ENCODE data around the gene METTL26. TPM values are rescaled to one million over a fixed set of nuclear protein-coding genes. Genes with fewer than 3 reads are reported as not detected.

The METTL26 gene
- polyA plus RNA-seq, 2 of the 4 experiments (the other 2 are of a cell fraction) = 47.2 to 78.3 TPM

GRCh38 chr16:661184-661821, 25.2 kb upstream of the METTL26 start:
- Histone ChIP-seq H3K9me3 (no peaks in the 10 kb centered on the region), H3K4me3 (no peak overlapping the region), H3K4me1 (peaks cover 14% of the 10 kb centered on the region), H3K4me2 (peak overlapping the region; percentile 70), H3K27ac (peak overlapping the region; percentile 71 to 87; a peak in 5 of 6 replicates)
- no peak for TF ChIP-seq EHF (CRISPR knock-in tag; IDR thresholded peaks at IDR 0.05)
- TF ChIP-seq CBX8 (IDR thresholded peaks at IDR 0.05) = no peak
- TF ChIP-seq MAFK (IDR thresholded peaks at IDR 0.05; ENCODE audit: partially characterized antibody) = no peak
- FAIRE-seq = no peak
- no peak for DNase-seq (ENCODE audit: low read depth in 1 of 2, low spot score in 1 of 2)
- WGBS (ENCODE audit: missing lambda C conversion rate) = 68% methylated on average over 31 of the region's 35 CpGs
- peak; percentile 9 to 14; a peak in 3 of 6 replicates for ATAC-seq
- ChIA-PET CTCF (interaction anchor here (0.6 to 13.5 kb wide), 28 partner anchors 9 to 269 kb away, joined by 3 to 105 read pairs (median 8); partner anchors contain the start of genes MCRIP2, METTL26, RHBDL1 and WDR90), POLR2A (interaction anchor here (1.0 kb wide), 1 partner anchor 32 kb away, joined by 3 read pairs; no protein-coding TSS in a partner anchor)

- no peak for FAIRE-seq
- ChIA-PET CTCF (interaction anchor here (0.5 to 13.5 kb wide), 29 partner anchors 9 to 657 kb away, joined by 3 to 105 read pairs (median 6); partner anchors contain the start of genes MCRIP2, METTL26, RHBDL1 and WDR90), POLR2A (interaction anchor here (1.0 to 1.4 kb wide), 2 partner anchors 15 to 31 kb away, joined by 3 read pairs; partner anchors contain the start of gene RHBDL1)
- TF ChIP-seq, protein P1, sequence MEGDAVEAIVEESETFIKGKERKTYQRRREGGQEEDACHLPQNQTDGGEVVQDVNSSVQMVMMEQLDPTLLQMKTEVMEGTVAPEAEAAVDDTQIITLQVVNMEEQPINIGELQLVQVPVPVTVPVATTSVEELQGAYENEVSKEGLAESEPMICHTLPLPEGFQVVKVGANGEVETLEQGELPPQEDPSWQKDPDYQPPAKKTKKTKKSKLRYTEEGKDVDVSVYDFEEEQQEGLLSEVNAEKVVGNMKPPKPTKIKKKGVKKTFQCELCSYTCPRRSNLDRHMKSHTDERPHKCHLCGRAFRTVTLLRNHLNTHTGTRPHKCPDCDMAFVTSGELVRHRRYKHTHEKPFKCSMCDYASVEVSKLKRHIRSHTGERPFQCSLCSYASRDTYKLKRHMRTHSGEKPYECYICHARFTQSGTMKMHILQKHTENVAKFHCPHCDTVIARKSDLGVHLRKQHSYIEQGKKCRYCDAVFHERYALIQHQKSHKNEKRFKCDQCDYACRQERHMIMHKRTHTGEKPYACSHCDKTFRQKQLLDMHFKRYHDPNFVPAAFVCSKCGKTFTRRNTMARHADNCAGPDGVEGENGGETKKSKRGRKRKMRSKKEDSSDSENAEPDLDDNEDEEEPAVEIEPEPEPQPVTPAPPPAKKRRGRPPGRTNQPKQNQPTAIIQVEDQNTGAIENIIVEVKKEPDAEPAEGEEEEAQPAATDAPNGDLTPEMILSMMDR (IDR thresholded peaks at IDR 0.05) = peak; percentile 48
- TF ChIP-seq RARB (CRISPR knock-in tag; IDR thresholded peaks at IDR 0.05) = no peak
- TF ChIP-seq BHLHE40 (IDR thresholded peaks at IDR 0.05; ENCODE audit: low read depth, low read length) = peak; percentile 63
- no peak for TF ChIP-seq CBX2 (IDR thresholded peaks at IDR 0.05; ENCODE audit: borderline replicate concordance, low read depth)
- TF ChIP-seq EHF (CRISPR knock-in tag; IDR thresholded peaks at IDR 0.05) = no peak
- TF ChIP-seq GATA3 (IDR thresholded peaks at IDR 0.05; ENCODE audit: borderline replicate concordance) = no peak
- TF ChIP-seq, protein P2, sequence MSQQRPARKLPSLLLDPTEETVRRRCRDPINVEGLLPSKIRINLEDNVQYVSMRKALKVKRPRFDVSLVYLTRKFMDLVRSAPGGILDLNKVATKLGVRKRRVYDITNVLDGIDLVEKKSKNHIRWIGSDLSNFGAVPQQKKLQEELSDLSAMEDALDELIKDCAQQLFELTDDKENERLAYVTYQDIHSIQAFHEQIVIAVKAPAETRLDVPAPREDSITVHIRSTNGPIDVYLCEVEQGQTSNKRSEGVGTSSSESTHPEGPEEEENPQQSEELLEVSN (IDR thresholded peaks at IDR 0.05; ENCODE audit: borderline replicate concordance, low read depth) = no peak
- peak; percentile 72 for TF ChIP-seq SMC3 (IDR thresholded peaks at IDR 0.05)
- TF ChIP-seq, protein P3, sequence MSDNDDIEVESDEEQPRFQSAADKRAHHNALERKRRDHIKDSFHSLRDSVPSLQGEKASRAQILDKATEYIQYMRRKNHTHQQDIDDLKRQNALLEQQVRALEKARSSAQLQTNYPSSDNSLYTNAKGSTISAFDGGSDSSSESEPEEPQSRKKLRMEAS (IDR thresholded peaks at IDR 0.05) = peak; percentile 80
- TF ChIP-seq JUN (IDR thresholded peaks at IDR 0.05) = peak in 1 of 2 experiments; percentile 51; a peak in 2 of 5 replicates
- no peak for TF ChIP-seq NR3C1 (IDR thresholded peaks at IDR 0.05)
- no peak for TF ChIP-seq CHD2 (IDR thresholded peaks at IDR 0.05; ENCODE audit: low read length, partially characterized antibody)
- peak; percentile 40 to 54; a peak in 4 of 5 replicates for TF ChIP-seq RAD21 (conservative IDR thresholded peaks at IDR 0.05 in 1 of 2, IDR thresholded peaks at IDR 0.05 in 1 of 2)
- TF ChIP-seq FOSL2 (IDR thresholded peaks at IDR 0.05) = no peak
- no peak for TF ChIP-seq FOSL2 (CRISPR knock-in tag; IDR thresholded peaks at IDR 0.05)
- no peak for TF ChIP-seq ZNF302 (CRISPR knock-in tag; IDR thresholded peaks at IDR 0.05)
- no peak for TF ChIP-seq NPAS2 (CRISPR knock-in tag; IDR thresholded peaks at IDR 0.05; ENCODE audit: borderline replicate concordance)
- TF ChIP-seq CBX8 (IDR thresholded peaks at IDR 0.05) = no peak
- TF ChIP-seq EHMT2 (IDR thresholded peaks at IDR 0.05; ENCODE audit: low read depth) = no peak
- no peak for TF ChIP-seq ESRRA (IDR thresholded peaks at IDR 0.05; ENCODE audit: borderline replicate concordance, low read length)
- no peak for TF ChIP-seq KDM5A (IDR thresholded peaks at IDR 0.05)
- TF ChIP-seq MYC (IDR thresholded peaks at IDR 0.05; ENCODE audit: borderline replicate concordance, low read length) = no peak
- Histone ChIP-seq H3K4me2 (peak overlapping the region; percentile 70), H3K4me3 (no peak overlapping the region), H3K9me3 (no peaks in the 10 kb centered on the region), H3K27ac (peak overlapping the region; percentile 71 to 87; a peak in 5 of 6 replicates), H3K4me1 (peaks cover 14% of the 10 kb centered on the region)
- ATAC-seq = peak; percentile 78 to 90
- 32% methylated on average over 20 of the region's 43 CpGs for WGBS (ENCODE audit: missing lambda C conversion rate)
- peak; percentile 70 to 94 for DNase-seq (ENCODE audit: low read depth in 1 of 2, low spot score in 1 of 2)
Measured at GRCh38 chr16:660459-661183, 24.5 kb upstream of the METTL26 start.

All from A549 (cell line).